SK-N-SH treated with all-trans-retinoic acid at 6 μM for 48 hours (cell line): ENCODE results near the gene SH3D19.

Experiments used
- PPARA ChIP-seq: fragments of 250-450 bp; sonication (Bioruptor Pico); IDR thresholded peaks from 2 replicates; pipeline ENCODE4 v1.5.0; 2020; ENCODE audit warnings: mild to moderate bottlenecking, borderline replicate concordance
- ZFP30 ChIP-seq: fragments of 450-650 bp; formaldehyde crosslinking; IDR thresholded peaks from 2 replicates; pipeline ENCODE4 v1.5.0; 2022; ENCODE audit warnings: mild to moderate bottlenecking, moderate library complexity

DNA sequence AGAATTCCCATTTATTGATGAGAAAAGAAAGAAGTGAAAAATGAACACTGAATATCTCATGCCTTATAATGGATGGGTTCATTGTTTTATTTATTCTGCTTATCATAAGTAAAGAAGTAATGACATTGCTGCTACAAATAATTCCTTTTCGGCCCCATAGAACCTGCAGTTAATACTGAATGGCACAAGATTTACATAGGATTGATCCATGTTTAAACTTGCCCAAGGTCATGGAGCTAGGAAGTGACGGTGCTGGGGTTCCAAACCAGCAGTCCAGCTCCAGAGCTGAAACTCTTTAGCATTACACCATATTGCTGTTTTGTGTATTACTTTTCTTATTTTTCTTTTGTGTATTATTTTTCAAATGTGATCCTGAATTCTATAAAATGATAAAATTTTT, 78.7 kb downstream of the SH3D19 start:
- TF ChIP-seq PPARA (CRISPR knock-in tag) (no peak), ZFP30 (CRISPR knock-in tag) (no peak)
